K562 (cell line): ENCODE measurements around the gene BPTF. TPM values are rescaled to one million over a fixed set of nuclear protein-coding genes. Genes with fewer than 3 reads are reported as not detected.

Source experiments
- BRD9 ChIP-seq: fragments of 450-650 bp; IDR thresholded peaks from 2 replicates; pipeline ENCODE4 v1.6.1; 2018; ENCODE audit warnings: low read depth; ENCODE audit not compliant: partially characterized antibody
- FOXA1 ChIP-seq: fragments of 450-650 bp; IDR thresholded peaks from 2 replicates; pipeline ENCODE4 v1.6.1; 2016; ENCODE audit warnings: mild to moderate bottlenecking, borderline replicate concordance
- FOXA3 ChIP-seq, 2 experiments: fragments of 450-650 bp in 1 of 2; sonication (generic) in 1 of 2; formaldehyde crosslinking; IDR thresholded peaks in 1 of 2; conservative IDR thresholded peaks in 1 of 2; 2 replicates each; pipeline versions ENCODE4 v1.4.0 to v1.8.0; 2020 to 2022; ENCODE audit warnings: mild to moderate bottlenecking in 2 of 2, missing genetic modification reagents in 1 of 2
- HES1 ChIP-seq: fragments of 450-650 bp; IDR thresholded peaks from 2 replicates; pipeline ENCODE4 v1.6.1; 2016; ENCODE audit warnings: low read depth, mild to moderate bottlenecking, moderate library complexity
- HMG20B ChIP-seq: fragments of 250-450 bp; sonication (Bioruptor Pico); IDR thresholded peaks from 2 replicates; pipeline ENCODE4 v1.5.0; 2021; ENCODE audit warnings: mild to moderate bottlenecking
- KLF1 ChIP-seq: fragments of 450-650 bp; IDR thresholded peaks from 2 replicates; pipeline ENCODE4 v1.6.1; 2016; ENCODE audit warnings: missing genetic modification characterization, missing compliant biosample characterization
- NKRF ChIP-seq: fragments of 450-650 bp; IDR thresholded peaks from 2 replicates; pipeline ENCODE4 v1.6.1; 2016; ENCODE audit warnings: borderline replicate concordance
- NR0B1 ChIP-seq: fragments of 450-650 bp; IDR thresholded peaks from one replicate; pipeline ENCODE4 v1.6.1; 2018; ENCODE audit warnings: mild to moderate bottlenecking, moderate library complexity; ENCODE audit not compliant: partially characterized antibody
- PHTF2 ChIP-seq: fragments of 250-450 bp; sonication (Bioruptor Pico); IDR thresholded peaks from 2 replicates; pipeline ENCODE4 v1.5.0; 2021; ENCODE audit warnings: mild to moderate bottlenecking
- RBBP5 ChIP-seq: fragments of 200-600 bp; sonication (generic); IDR thresholded peaks from 2 replicates; pipeline ENCODE4 v1.6.1; 2012; ENCODE audit warnings: borderline replicate concordance, mild to moderate bottlenecking, low read length, control low read depth, inconsistent platforms; ENCODE audit not compliant: insufficient read depth, poor library complexity, severe bottlenecking
- RFX1 ChIP-seq: fragments of 450-650 bp; IDR thresholded peaks from 2 replicates; pipeline ENCODE4 v1.6.1; 2016; ENCODE audit warnings: mild to moderate bottlenecking, moderate library complexity
- SIN3A ChIP-seq, 2 experiments: fragments of 150-350 bp in 1 of 2; IDR thresholded peaks; 2 replicates each; pipeline ENCODE4 v1.6.1; 2011 to 2016; ENCODE audit warnings: borderline replicate concordance in 2 of 2, low read depth in 2 of 2, low read length in 2 of 2, mild to moderate bottlenecking in 2 of 2, moderate library complexity in 2 of 2; ENCODE audit not compliant: control insufficient read depth in 1 of 2
- SRSF9 ChIP-seq: fragments of 200-400 bp; formaldehyde crosslinking; IDR thresholded peaks from 2 replicates; pipeline ENCODE4 v1.6.1; 2017; ENCODE audit warnings: low read depth, low read length, borderline replicate concordance
- TARDBP ChIP-seq: fragments of 450-650 bp; IDR thresholded peaks from 2 replicates; pipeline ENCODE4 v1.6.1; 2016
- UBTF ChIP-seq, 2 experiments: IDR thresholded peaks; 2 replicates each; pipeline ENCODE4 v1.6.1; 2012; ENCODE audit warnings: improper control_type of control experiment in 2 of 2, low read depth in 2 of 2, low read length in 2 of 2, borderline replicate concordance in 1 of 2
- ZBTB12 ChIP-seq: fragments of 250-450 bp; sonication (Bioruptor Pico); IDR thresholded peaks from 2 replicates; pipeline ENCODE4 v1.4.0; 2020
- ZFP36 ChIP-seq: fragments of 150-350 bp; IDR thresholded peaks from 2 replicates; pipeline ENCODE4 v1.6.1; 2018; ENCODE audit warnings: low read length, low read depth; ENCODE audit not compliant: partially characterized antibody
- ZNF717 ChIP-seq: fragments of 250-450 bp; sonication (Bioruptor Pico); IDR thresholded peaks from 2 replicates; pipeline ENCODE4 v1.5.0; 2021
- ZNF77 ChIP-seq: fragments of 250-450 bp; sonication (Bioruptor Pico); IDR thresholded peaks from 2 replicates; pipeline ENCODE4 v1.5.0; 2020
- polyA plus RNA-seq, 8 experiments: library from polyadenylated mRNA; depleted of rRNA in 4 of 8; stranded (reverse) in 5 of 8; unstranded in 3 of 8; fragments of >200 nt; fragmentation: Nextera tagmentation in 2 of 8; fragmentation: Illumina TruSeq in 1 of 8; extraction: Ambion mirVana in 2 of 8; extraction: Trizol in 1 of 8; gene quantifications; 2 replicates each; pipeline versions ENCODE4 v1.2.1 to v1.2.3, GENCODE V29; 2011 to 2014; ENCODE audit warnings: inconsistent platforms in 1 of 8, missing spikeins in 1 of 8
- total RNA-seq, 7 experiments: library from RNA; depleted of rRNA in 6 of 7; stranded (reverse); fragments of >200 nt in 6 of 7; fragmentation: Illumina TruSeq in 2 of 7; extraction: Trizol in 2 of 7; gene quantifications; 2 replicates each; pipeline versions ENCODE4 v1.2.1 to v1.2.3, GENCODE V29; 2011 to 2021; ENCODE audit warnings: low replicate concordance in 1 of 7

BPTF gene
- total and polyA plus RNA-seq, 9 of the 15 experiments (the other 6 are each of a cell fraction or from before 2014, with no cell fraction given): 12.5 to 52.1 (median 26.9) TPM

GRCh38 chr17:67824735-67825626 lies at the start of gene BPTF (continued):
- peak in 1 of 2 experiments; percentile 58; a peak in 1 of 4 replicates for TF ChIP-seq SIN3A (IDR thresholded peaks at IDR 0.05; ENCODE audit: borderline replicate concordance in 2 of 2, control insufficient read depth in 1 of 2, low read depth in 2 of 2, low read length in 2 of 2)
- TF ChIP-seq NKRF: peak; percentile 68; the same call in 1 of the 2 replicates
- TF ChIP-seq FOXA3 (CRISPR knock-in tag; conservative IDR thresholded peaks at IDR 0.05 in 1 of 2, IDR thresholded peaks at IDR 0.05 in 1 of 2): peak in 1 of 2 experiments; percentile 63; a peak in 1 of 4 replicates
- no peak for TF ChIP-seq RFX1
- peak; percentile 66 for TF ChIP-seq RBBP5
- TF ChIP-seq KLF1 (tag): peak; percentile 32; the same call in 1 of the 2 replicates
- no peak for TF ChIP-seq ZNF77 (CRISPR knock-in tag)
- peak; percentile 20; the same call in 1 of the 2 replicates for TF ChIP-seq ZBTB12
- TF ChIP-seq BRD9: no peak
- peak; percentile 49; the same call in 1 of the 2 replicates for TF ChIP-seq TARDBP
- TF ChIP-seq HMG20B (CRISPR knock-in tag): no peak
- no peak for TF ChIP-seq PHTF2
- no peak for TF ChIP-seq ZFP36
- no peak for TF ChIP-seq FOXA1
- peak in 1 of 2 experiments; percentile 75; a peak in 1 of 4 replicates for TF ChIP-seq UBTF (IDR thresholded peaks at IDR 0.05; ENCODE audit: borderline replicate concordance in 1 of 2, low read depth in 2 of 2, low read length in 2 of 2)
- TF ChIP-seq SRSF9: no peak
- TF ChIP-seq NR0B1: no peak
- no peak for TF ChIP-seq HES1
- TF ChIP-seq ZNF717 (CRISPR knock-in tag): no peak
